Measurements from ENCODE around the gene NUDT8. TPM values are rescaled to one million over a fixed set of nuclear protein-coding genes. Genes with fewer than 3 reads are reported as not detected.

The NUDT8 gene
- polyA plus RNA-seq, 2 of the 4 experiments (the other 2 are of a cell fraction) = 1.8 to 5.6 TPM

GRCh38 chr11:67617243-67617953 is 12.3 kb downstream of the NUDT8 start:
- no peak for ATAC-seq
- no peak for TF ChIP-seq POLR2AphosphoS2 (conservative IDR thresholded peaks at IDR 0.05; ENCODE audit: low read length)
- no peak for TF ChIP-seq MYC (IDR thresholded peaks at IDR 0.05; ENCODE audit: borderline replicate concordance, low read length)
- no peak for TF ChIP-seq PBX3 (IDR thresholded peaks at IDR 0.05)
- TF ChIP-seq BHLHE40 (IDR thresholded peaks at IDR 0.05; ENCODE audit: low read depth, low read length) = no peak
- no peak for TF ChIP-seq BCL3 (IDR thresholded peaks at IDR 0.05)
- no peak for TF ChIP-seq ZC3H11A (IDR thresholded peaks at IDR 0.05)
- no peak for TF ChIP-seq RAD21 (conservative IDR thresholded peaks at IDR 0.05 in 1 of 2, IDR thresholded peaks at IDR 0.05 in 1 of 2)
- no peak for TF ChIP-seq ATOH8 (CRISPR knock-in tag; IDR thresholded peaks at IDR 0.05; ENCODE audit: low read depth)
- TF ChIP-seq HMGXB4 (CRISPR knock-in tag; IDR thresholded peaks at IDR 0.05; ENCODE audit: borderline replicate concordance) = no peak
- no peak for TF ChIP-seq ESRRA (IDR thresholded peaks at IDR 0.05; ENCODE audit: borderline replicate concordance, low read length)
- no peak for TF ChIP-seq MAFK (IDR thresholded peaks at IDR 0.05; ENCODE audit: partially characterized antibody)
- TF ChIP-seq EHF (CRISPR knock-in tag; IDR thresholded peaks at IDR 0.05) = no peak
- TF ChIP-seq REST (IDR thresholded peaks at IDR 0.05) = no peak
- TF ChIP-seq PHF8 (IDR thresholded peaks at IDR 0.05; ENCODE audit: borderline replicate concordance, low read depth) = no peak
- no peak for TF ChIP-seq TFCP2L1 (CRISPR knock-in tag; IDR thresholded peaks at IDR 0.05)
- TF ChIP-seq ELK1 (IDR thresholded peaks at IDR 0.05; ENCODE audit: low read depth, low read length) = no peak
- TF ChIP-seq RCOR1 (IDR thresholded peaks at IDR 0.05; ENCODE audit: low read depth, low read length) = no peak
- TF ChIP-seq EHMT2 (IDR thresholded peaks at IDR 0.05; ENCODE audit: low read depth) = no peak
- POLR2A ChIA-PET = interaction anchor here (1.1 kb wide), 1 partner anchor 12 kb away, joined by 6 read pairs; the partner anchor contains the start of gene NUDT8
- no peak overlapping the region for H3K4me3 ChIP-seq
- FAIRE-seq = no peak
- no peak for DNase-seq (ENCODE audit: low read depth in 1 of 2, low spot score in 1 of 2)
- H3K4me1 ChIP-seq = no peaks in the 10 kb centered on the region
- CTCF ChIA-PET = interaction anchor here (0.9 to 10.2 kb wide), 4 partner anchors 9 to 45 kb away, joined by 3 to 181 read pairs (median 4); partner anchors contain the start of gene NUDT8
- H3K9me3 ChIP-seq = no peaks in the 10 kb centered on the region
- H3K27ac ChIP-seq = no peak overlapping the region
- no peak overlapping the region for H3K4me2 ChIP-seq
- WGBS (ENCODE audit: missing lambda C conversion rate) = 70% methylated on average over 7 of the region's 7 CpGs

Data from A549 (cell line).